Calu3 (cell line): ENCODE data around the gene FANCL. TPM values are rescaled to one million over a fixed set of nuclear protein-coding genes. Genes with fewer than 3 reads are reported as not detected.
A peak's percentile ranks its signal among the peaks of the same experiment; 100 is the strongest.
"Not testable (repeated sequence)": the region's sequence is repeated elsewhere in the genome, so short reads cannot be mapped to it uniquely, and the experiment has no call there.

Source experiments
- BruUV-seq: library from RNA; stranded (reverse); fragments of 400-500 nt; replicated peaks from 2 replicates; lab custom pipeline; 2021; lab: Mats Ljungman, UMichigan
- CTCF ChIA-PET: fragments of 300-600 bp; sonication (Branson Sonifier 250); formaldehyde crosslinking; loops from one replicate; lab custom pipeline; 2022; ENCODE audit warnings: antibody characterized with exemption; lab: Charles Lee
- DNase-seq: peaks from one replicate; pipeline ENCODE4 v3.0.0; 2022
- H3K27ac Mint-ChIP-seq: one replicate; pipeline ENCODE4 v1.8.0; 2022; ENCODE audit warnings: mixed read lengths; ENCODE audit not compliant: unreplicated experiment
- H3K27me3 Mint-ChIP-seq: one replicate; pipeline ENCODE4 v1.8.0; 2022; ENCODE audit warnings: mixed read lengths; ENCODE audit not compliant: unreplicated experiment
- H3K36me3 Mint-ChIP-seq: one replicate; pipeline ENCODE4 v1.8.0; 2022; ENCODE audit warnings: mild to moderate bottlenecking, moderate library complexity, mixed read lengths; ENCODE audit not compliant: insufficient read depth, unreplicated experiment
- H3K4me1 Mint-ChIP-seq: one replicate; pipeline ENCODE4 v1.8.0; 2022; ENCODE audit warnings: mild to moderate bottlenecking, low read depth, mixed read lengths; ENCODE audit not compliant: unreplicated experiment
- H3K4me3 Mint-ChIP-seq: one replicate; pipeline ENCODE4 v1.8.0; 2022; ENCODE audit warnings: mild to moderate bottlenecking, low read depth, moderate library complexity, mixed read lengths; ENCODE audit not compliant: unreplicated experiment
- H3K9me3 Mint-ChIP-seq: one replicate; pipeline ENCODE4 v1.8.0; 2022; ENCODE audit warnings: low read depth, mixed read lengths; ENCODE audit not compliant: unreplicated experiment
- CTCF ChIP-seq: fragments of 200-600 bp; IDR thresholded peaks from one replicate; pipeline ENCODE4 v1.8.0; 2022; ENCODE audit warnings: antibody characterized with exemption; ENCODE audit not compliant: unreplicated experiment
- intact Hi-C: fragments of 100-400 bp; cut with micrococcal nuclease; formaldehyde crosslinking; loops from one replicate; pipeline ENCODE4 v1.10.0; 2022; ENCODE audit not compliant: unreplicated experiment
- total RNA-seq: library from RNA; stranded (reverse); gene quantifications from 2 replicates; pipeline ENCODE4 v1.2.3, GENCODE V29; 2022

Gene FANCL
- total RNA-seq, 1 experiment from 2014 or later, result 40.5 TPM

- no peak overlapping the region for H3K4me3 Mint-ChIP-seq
- BruUV-seq, result no TSS peak
- no peak for DNase-seq
- no peaks in the 10 kb centered on the region for H3K27me3 Mint-ChIP-seq
- H3K27ac Mint-ChIP-seq, result no peak overlapping the region
- peaks cover 14% of the 10 kb centered on the region for H3K36me3 Mint-ChIP-seq
- H3K4me1 Mint-ChIP-seq, result peaks cover 3% of the 10 kb centered on the region
- TF ChIP-seq CTCF, result no peak
- intact Hi-C loops, result loop anchor here (10.0 kb wide), 1 partner anchor 393 kb away; no protein-coding TSS in a partner anchor
- CTCF ChIA-PET, result no interaction called here
- no peaks in the 10 kb centered on the region for H3K9me3 Mint-ChIP-seq
Observed at GRCh38 chr2:58157754-58158153, 83.4 kb downstream of the FANCL start.

GRCh38 chr2:58156780-58157179, 84.3 kb downstream of the FANCL start:
- CTCF ChIA-PET, result interaction anchor here (0.7 kb wide), 1 partner anchor 12 kb away, joined by 3 read pairs; no protein-coding TSS in a partner anchor
- peaks cover 8% of the 10 kb centered on the region for H3K4me1 Mint-ChIP-seq
- no TSS peak for BruUV-seq
- no peak overlapping the region for H3K4me3 Mint-ChIP-seq
- no peaks in the 10 kb centered on the region for H3K9me3 Mint-ChIP-seq
- no peaks in the 10 kb centered on the region for H3K27me3 Mint-ChIP-seq
- intact Hi-C loops, result loop anchor here (10.0 kb wide), 1 partner anchor 392 kb away; no protein-coding TSS in a partner anchor
- H3K27ac Mint-ChIP-seq, result no peak overlapping the region
- no peak for TF ChIP-seq CTCF
- H3K36me3 Mint-ChIP-seq, result peaks cover 14% of the 10 kb centered on the region
- DNase-seq, result no peak

GRCh38 chr2:58155160-58155778, 85.9 kb downstream of the FANCL start:
- Mint-ChIP-seq H3K4me3 (no peak overlapping the region), H3K4me1 (peaks cover 8% of the 10 kb centered on the region), H3K27me3 (no peaks in the 10 kb centered on the region), H3K27ac (no peak overlapping the region), H3K36me3 (peaks cover 8% of the 10 kb centered on the region), H3K9me3 (no peaks in the 10 kb centered on the region)
- intact Hi-C loops, result loop anchor here (10.0 kb wide), 1 partner anchor 390 kb away; no protein-coding TSS in a partner anchor
- CTCF ChIA-PET, result no interaction called here
- TF ChIP-seq CTCF, result no peak
- no TSS peak for BruUV-seq
- no peak for DNase-seq

- Mint-ChIP-seq H3K9me3 (no peaks in the 10 kb centered on the region), H3K4me1 (no peaks in the 10 kb centered on the region), H3K4me3 (no peak overlapping the region), H3K27ac (peak overlapping the region; percentile 44), H3K36me3 (no peaks in the 10 kb centered on the region), H3K27me3 (no peaks in the 10 kb centered on the region)
- peak; percentile 4 for DNase-seq
- CTCF ChIA-PET, result no interaction called here
- intact Hi-C loops, result no loop called here
- TF ChIP-seq CTCF, result no peak
- BruUV-seq, result no TSS peak
Observed at GRCh38 chr2:58146707-58147106, 94.4 kb downstream of the FANCL start.

- H3K4me1 Mint-ChIP-seq, H3K27ac Mint-ChIP-seq, CTCF ChIA-PET, BruUV-seq, H3K4me3 Mint-ChIP-seq, intact Hi-C loops, H3K9me3 Mint-ChIP-seq, H3K36me3 Mint-ChIP-seq, H3K27me3 Mint-ChIP-seq, DNase-seq: not testable (repeated sequence)
Observed at GRCh38 chr2:58145769-58146168, 95.4 kb downstream of the FANCL start.
